NK-92 treated with Interleukin-12 subunit alpha and Interleukin-12 subunit beta, amount 100 ng/mL, for 24 hours (cell line): Measurements from ENCODE around the gene LHFPL2.
"Not testable (repeated sequence)": the region's sequence is repeated elsewhere in the genome, so short reads cannot be mapped to it uniquely, and the experiment has no call there.

ENCODE experiments used
- DNase-seq: peaks from one replicate; lab custom pipeline; 2025; lab: John Stamatoyannopoulos, UW

The LHFPL2 gene

GRCh38 chr5:78648359-78649210, at the start of gene LHFPL2:
Gene LHFPL2 (minus strand): TSS chr5:78648772. CDS start chr5:78510213, 138,559 bp downstream.
- DNase-seq, result no peak

GRCh38 chr5:78696637-78697036, 48.1 kb upstream of the LHFPL2 start:
- no peak for DNase-seq

GRCh38 chr5:78696052-78696451, 47.5 kb upstream of the LHFPL2 start:
- DNase-seq, result not testable (repeated sequence)

- DNase-seq, result no peak
Measured at GRCh38 chr5:78693339-78693738, 44.8 kb upstream of the LHFPL2 start.

GRCh38 chr5:78691084-78691960, 42.8 kb upstream of the LHFPL2 start:
- DNase-seq, result no peak

- no peak for DNase-seq
Measured at GRCh38 chr5:78690253-78690972, 41.8 kb upstream of the LHFPL2 start.

- no peak for DNase-seq
Measured at GRCh38 chr5:78689540-78690252, 41.1 kb upstream of the LHFPL2 start.

- not testable (repeated sequence) for DNase-seq
Measured at GRCh38 chr5:78687514-78687913, 38.9 kb upstream of the LHFPL2 start.

GRCh38 chr5:78683905-78684304, 35.3 kb upstream of the LHFPL2 start:
- DNase-seq, result not testable (repeated sequence)

- no peak for DNase-seq
Measured at GRCh38 chr5:78679905-78680304, 31.3 kb upstream of the LHFPL2 start.

GRCh38 chr5:78677777-78678668, 29.5 kb upstream of the LHFPL2 start:
- DNase-seq, result no peak

- no peak for DNase-seq
Measured at GRCh38 chr5:78675956-78676730, 27.6 kb upstream of the LHFPL2 start.

GRCh38 chr5:78673827-78674226, 25.3 kb upstream of the LHFPL2 start:
- not testable (repeated sequence) for DNase-seq

GRCh38 chr5:78672154-78672553, 23.6 kb upstream of the LHFPL2 start:
- DNase-seq, result no peak

GRCh38 chr5:78671609-78672008, 23.0 kb upstream of the LHFPL2 start:
- DNase-seq, result no peak

- no peak for DNase-seq
Measured at GRCh38 chr5:78670701-78671269, 22.2 kb upstream of the LHFPL2 start.

GRCh38 chr5:78669331-78669730, 20.8 kb upstream of the LHFPL2 start:
- DNase-seq, result no peak

GRCh38 chr5:78667461-78668103, 19.0 kb upstream of the LHFPL2 start:
- no peak for DNase-seq

GRCh38 chr5:78666975-78667374, 18.4 kb upstream of the LHFPL2 start:
- DNase-seq, result not testable (repeated sequence)
